H9 (cell line): ENCODE data around the gene IGSF3. TPM values are rescaled to one million over a fixed set of nuclear protein-coding genes. Genes with fewer than 3 reads are reported as not detected.

ENCODE experiments used
- DNase-seq: peaks from one replicate; pipeline ENCODE4 v3.0.0-alpha.2; 2017
- H2AFZ ChIP-seq: one replicate; pipeline ENCODE4 v1.6.1; 2013; ENCODE audit warnings: mild to moderate bottlenecking, low read length, control low read depth, moderate library complexity
- H2AK5ac ChIP-seq: 2 replicates; pipeline ENCODE4 v1.6.1; 2013; ENCODE audit warnings: low read length, control low read depth, mixed read lengths; ENCODE audit not compliant: insufficient read length
- H2BK120ac ChIP-seq: one replicate; pipeline ENCODE4 v1.6.1; 2013; ENCODE audit warnings: low read depth, mild to moderate bottlenecking, low read length, control low read depth, inconsistent platforms; ENCODE audit not compliant: poor library complexity, severe bottlenecking
- H2BK12ac ChIP-seq: 2 replicates; pipeline ENCODE4 v1.6.1; 2013; ENCODE audit warnings: low read length, control low read depth, mixed read lengths, low read depth; ENCODE audit not compliant: insufficient read length
- H2BK15ac ChIP-seq: 2 replicates; pipeline ENCODE4 v1.6.1; 2013; ENCODE audit warnings: low read depth, low read length, control low read depth
- H2BK20ac ChIP-seq: one replicate; pipeline ENCODE4 v1.6.1; 2013; ENCODE audit warnings: low read depth, mild to moderate bottlenecking, low read length, control low read depth, inconsistent platforms; ENCODE audit not compliant: poor library complexity, severe bottlenecking
- H2BK5ac ChIP-seq: 2 replicates; pipeline ENCODE4 v1.6.1; 2013; ENCODE audit warnings: low read length, control low read depth, mixed read lengths; ENCODE audit not compliant: insufficient read length
- H3K14ac ChIP-seq: 2 replicates; pipeline ENCODE4 v1.6.1; 2013; ENCODE audit warnings: low read length, control low read depth; ENCODE audit not compliant: insufficient read depth
- H3K18ac ChIP-seq: 2 replicates; pipeline ENCODE4 v1.6.1; 2013; ENCODE audit warnings: low read depth, mild to moderate bottlenecking, mixed read lengths, low read length, control low read depth; ENCODE audit not compliant: insufficient read length
- H3K23ac ChIP-seq: 2 replicates; pipeline ENCODE4 v1.6.1; 2013; ENCODE audit warnings: low read length, control low read depth, mixed read lengths, low read depth; ENCODE audit not compliant: insufficient read length
- H3K23me2 ChIP-seq: 2 replicates; pipeline ENCODE4 v1.6.1; 2013; ENCODE audit warnings: low read depth, mild to moderate bottlenecking, mixed read lengths, low read length, control low read depth; ENCODE audit not compliant: insufficient read length, poor library complexity, severe bottlenecking
- H3K27ac ChIP-seq: 2 replicates; pipeline ENCODE4 v1.5.1; 2013; ENCODE audit warnings: low read length, control low read depth, mixed read lengths, low read depth; ENCODE audit not compliant: insufficient read length
- H3K27me3 ChIP-seq: 2 replicates; pipeline ENCODE4 v1.6.1; 2013; ENCODE audit warnings: low read length, control low read depth, inconsistent platforms; ENCODE audit not compliant: insufficient read depth
- H3K4ac ChIP-seq: 2 replicates; pipeline ENCODE4 v1.6.1; 2013; ENCODE audit warnings: low read depth, mild to moderate bottlenecking, control low read depth, inconsistent platforms, low read length, moderate library complexity
- H3K4me1 ChIP-seq: 2 replicates; pipeline ENCODE4 v1.6.1; 2013; ENCODE audit warnings: low read length, control low read depth, inconsistent platforms; ENCODE audit not compliant: insufficient read depth
- H3K4me2 ChIP-seq: 2 replicates; pipeline ENCODE4 v1.6.1; 2013; ENCODE audit warnings: low read length, control low read depth, mixed read lengths; ENCODE audit not compliant: insufficient read length, insufficient read depth
- H3K56ac ChIP-seq: 2 replicates; pipeline ENCODE4 v1.6.1; 2013; ENCODE audit warnings: low read depth, mild to moderate bottlenecking, mixed read lengths, low read length, control low read depth; ENCODE audit not compliant: insufficient read length
- H3K79me1 ChIP-seq: 2 replicates; pipeline ENCODE4 v1.6.1; 2013; ENCODE audit warnings: low read depth, mild to moderate bottlenecking, moderate library complexity, low read length, control low read depth, inconsistent platforms; ENCODE audit not compliant: insufficient read depth, poor library complexity, severe bottlenecking
- H3K79me2 ChIP-seq: 2 replicates; pipeline ENCODE4 v1.6.1; 2013; ENCODE audit warnings: low read length, control low read depth, inconsistent platforms; ENCODE audit not compliant: insufficient read depth
- H3K9ac ChIP-seq: 2 replicates; pipeline ENCODE4 v1.6.1; 2013; ENCODE audit warnings: low read length, control low read depth, mixed read lengths; ENCODE audit not compliant: insufficient read length; ENCODE audit errors: extremely low read depth
- H3K9me3 ChIP-seq: one replicate; pipeline ENCODE4 v1.6.1; 2013; ENCODE audit warnings: low read depth, low read length, inconsistent platforms; ENCODE audit not compliant: control insufficient read depth
- H3T11ph ChIP-seq: one replicate; pipeline ENCODE4 v1.6.1; 2013; ENCODE audit warnings: mild to moderate bottlenecking, low read length, control low read depth, inconsistent platforms
- H4K20me1 ChIP-seq: one replicate; pipeline ENCODE4 v1.6.1; 2013; ENCODE audit not compliant: control insufficient read depth, insufficient read length, insufficient read depth
- H4K5ac ChIP-seq: 2 replicates; pipeline ENCODE4 v1.6.1; 2013; ENCODE audit warnings: low read depth, mild to moderate bottlenecking, mixed read lengths, low read length, control low read depth; ENCODE audit not compliant: insufficient read length
- H4K8ac ChIP-seq: replicated peaks from 2 replicates; pipeline ENCODE4 v1.6.1; 2013; ENCODE audit warnings: low read length, control low read depth, mixed read lengths, low read depth; ENCODE audit not compliant: insufficient read length
- H4K91ac ChIP-seq: 2 replicates; pipeline ENCODE4 v1.6.1; 2013; ENCODE audit warnings: low read depth, mild to moderate bottlenecking, moderate library complexity, mixed read lengths, low read length, control low read depth; ENCODE audit not compliant: insufficient read length
- H3K27ac Mint-ChIP-seq, 3 experiments: 2 replicates in 2 of 3; 3 replicates in 1 of 3; pipeline ENCODE4 v1.8.0; 2020 to 2021; ENCODE audit warnings: mixed read lengths in 3 of 3, mild to moderate bottlenecking in 1 of 3, moderate library complexity in 1 of 3
- H3K27me3 Mint-ChIP-seq: 2 replicates; pipeline ENCODE4 v1.8.0; 2021; ENCODE audit warnings: low read depth, mild to moderate bottlenecking, moderate library complexity, mixed read lengths
- H3K36me3 Mint-ChIP-seq, 3 experiments: 2 replicates in 2 of 3; 3 replicates in 1 of 3; pipeline ENCODE4 v1.8.0; 2020 to 2021; ENCODE audit warnings: low read depth in 3 of 3, mixed read lengths in 3 of 3; ENCODE audit not compliant: insufficient read depth in 1 of 3
- H3K4me1 Mint-ChIP-seq, 2 experiments: 2 replicates each; pipeline ENCODE4 v1.8.0; 2020; ENCODE audit warnings: mixed read lengths in 2 of 2
- H3K4me3 Mint-ChIP-seq, 2 experiments: 2 replicates in 1 of 2; 3 replicates in 1 of 2; pipeline ENCODE4 v1.8.0; 2020 to 2021; ENCODE audit warnings: mild to moderate bottlenecking in 2 of 2, mixed read lengths in 2 of 2, moderate library complexity in 1 of 2
- H3K9me3 Mint-ChIP-seq, 2 experiments: 2 replicates in 1 of 2; 3 replicates in 1 of 2; pipeline ENCODE4 v1.8.0; 2020; ENCODE audit warnings: mild to moderate bottlenecking in 2 of 2, mixed read lengths in 2 of 2, moderate library complexity in 1 of 2
- total RNA-seq: library from RNA; stranded (reverse); gene quantifications from 2 replicates; pipeline ENCODE4 v1.2.1, GENCODE V29; 2021
- TF ChIP-seq, protein P1 (sequence below): fragments of 200-600 bp; sonication (generic); conservative IDR thresholded peaks from 3 replicates; pipeline ENCODE4 v1.8.0; 2021; ENCODE audit warnings: antibody characterized with exemption, mild to moderate bottlenecking

IGSF3 gene
- total RNA-seq, 1 experiment from 2014 or later: 19.1 TPM

DNA sequence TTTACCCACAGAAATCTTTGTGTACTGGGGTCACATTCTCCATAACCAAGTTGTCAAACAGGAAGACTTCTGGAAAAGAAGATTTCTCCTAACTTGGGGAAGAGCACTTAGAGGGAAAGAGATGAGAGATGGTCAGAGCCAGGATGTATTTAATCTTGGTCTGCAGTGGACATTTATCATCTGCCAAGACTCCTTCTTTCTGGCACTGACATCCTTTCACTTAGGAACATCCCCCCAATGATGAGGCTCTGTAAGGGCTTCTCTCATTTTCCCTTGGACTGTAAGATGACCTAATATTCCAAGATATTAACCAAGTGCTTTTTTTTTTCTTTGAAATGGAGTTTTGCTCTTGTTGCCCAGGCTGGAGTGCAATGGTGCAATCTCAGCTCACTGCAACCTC lies 39.3 kb upstream of the IGSF3 start:
- no peak overlapping the region for H3K9ac ChIP-seq
- no peak overlapping the region for H3K14ac ChIP-seq
- H4K20me1 ChIP-seq: no peaks in the 10 kb centered on the region
- H3K79me2 ChIP-seq: no peaks in the 10 kb centered on the region
- no peak overlapping the region for H2BK12ac ChIP-seq
- Mint-ChIP-seq H3K4me1 (peaks cover 9 to 12% of the 10 kb centered on the region in 2 experiments), H3K27me3 (peaks cover 3% of the 10 kb centered on the region; the same call in 1 of the 2 replicates), H3K4me3 (no peak overlapping the region), H3K36me3 (peaks cover 3 to 10% (median 6%) of the 10 kb centered on the region in 3 experiments; a peak in 5 of 7 replicates), H3K9me3 (peaks cover 12 to 15% of the 10 kb centered on the region in 2 experiments; a peak in 4 of 5 replicates), H3K27ac (no peak overlapping the region)
- no peaks in the 10 kb centered on the region for H3K4me1 ChIP-seq
- no peaks in the 10 kb centered on the region for H3K27me3 ChIP-seq
- no peak overlapping the region for H4K8ac ChIP-seq
- no peak overlapping the region for H3K4me2 ChIP-seq
- no peak overlapping the region for H3K27ac ChIP-seq
- TF ChIP-seq, protein P1, sequence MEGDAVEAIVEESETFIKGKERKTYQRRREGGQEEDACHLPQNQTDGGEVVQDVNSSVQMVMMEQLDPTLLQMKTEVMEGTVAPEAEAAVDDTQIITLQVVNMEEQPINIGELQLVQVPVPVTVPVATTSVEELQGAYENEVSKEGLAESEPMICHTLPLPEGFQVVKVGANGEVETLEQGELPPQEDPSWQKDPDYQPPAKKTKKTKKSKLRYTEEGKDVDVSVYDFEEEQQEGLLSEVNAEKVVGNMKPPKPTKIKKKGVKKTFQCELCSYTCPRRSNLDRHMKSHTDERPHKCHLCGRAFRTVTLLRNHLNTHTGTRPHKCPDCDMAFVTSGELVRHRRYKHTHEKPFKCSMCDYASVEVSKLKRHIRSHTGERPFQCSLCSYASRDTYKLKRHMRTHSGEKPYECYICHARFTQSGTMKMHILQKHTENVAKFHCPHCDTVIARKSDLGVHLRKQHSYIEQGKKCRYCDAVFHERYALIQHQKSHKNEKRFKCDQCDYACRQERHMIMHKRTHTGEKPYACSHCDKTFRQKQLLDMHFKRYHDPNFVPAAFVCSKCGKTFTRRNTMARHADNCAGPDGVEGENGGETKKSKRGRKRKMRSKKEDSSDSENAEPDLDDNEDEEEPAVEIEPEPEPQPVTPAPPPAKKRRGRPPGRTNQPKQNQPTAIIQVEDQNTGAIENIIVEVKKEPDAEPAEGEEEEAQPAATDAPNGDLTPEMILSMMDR: no peak
- H3K79me1 ChIP-seq: no peaks in the 10 kb centered on the region
- H3T11ph ChIP-seq: no peak overlapping the region
- H3K4ac ChIP-seq: no peak overlapping the region
- H3K18ac ChIP-seq: no peak overlapping the region
- no peaks in the 10 kb centered on the region for H3K9me3 ChIP-seq
- H3K23ac ChIP-seq: no peak overlapping the region
- no peak overlapping the region for H2BK20ac ChIP-seq
- H2AK5ac ChIP-seq: no peak overlapping the region
- no peaks in the 10 kb centered on the region for H3K23me2 ChIP-seq
- no peak overlapping the region for H4K5ac ChIP-seq
- no peak overlapping the region for H2BK120ac ChIP-seq
- DNase-seq: no peak
- no peak overlapping the region for H4K91ac ChIP-seq
- H3K56ac ChIP-seq: no peak overlapping the region
- H2AFZ ChIP-seq: no peak overlapping the region
- H2BK5ac ChIP-seq: no peak overlapping the region
- no peak overlapping the region for H2BK15ac ChIP-seq
